GM23338 (cell line): ENCODE results near the gene RAB30.

Experiments used
- CREB1 ChIP-seq: fragments of 250-450 bp; sonication (Bioruptor Pico); IDR thresholded peaks from 2 replicates; pipeline ENCODE4 v1.5.0; 2020; ENCODE audit warnings: low read depth, mild to moderate bottlenecking, moderate library complexity
- EZH2 ChIP-seq: fragments of 200-600 bp; sonication (generic); IDR thresholded peaks from one replicate; pipeline ENCODE4 v1.8.0; 2017; ENCODE audit warnings: antibody characterized with exemption, mild to moderate bottlenecking, low read depth; ENCODE audit not compliant: unreplicated experiment
- EZH2phosphoT487 ChIP-seq: fragments of 200-600 bp; sonication (generic); IDR thresholded peaks from one replicate; pipeline ENCODE4 v1.8.1; 2018; ENCODE audit warnings: antibody characterized with exemption; ENCODE audit not compliant: unreplicated experiment
- JUNB ChIP-seq: IDR thresholded peaks from one replicate; pipeline ENCODE4 v1.6.1; 2016; ENCODE audit warnings: antibody characterized with exemption; ENCODE audit not compliant: unreplicated experiment
- POLR2AphosphoS5 ChIP-seq: IDR thresholded peaks from 2 replicates; pipeline ENCODE4 v1.6.1; 2016; ENCODE audit warnings: antibody characterized with exemption, low read depth
- ZNF114 ChIP-seq: fragments of 250-450 bp; sonication (Bioruptor Pico); IDR thresholded peaks from 2 replicates; pipeline ENCODE4 v1.5.0; 2020; ENCODE audit warnings: mild to moderate bottlenecking, moderate library complexity
- TF ChIP-seq, protein P1 (sequence below), 2 experiments: fragments of 200-600 bp in 1 of 2; sonication (generic) in 1 of 2; conservative IDR thresholded peaks; 2 replicates each; pipeline versions ENCODE4 v1.5.1 to v1.6.1; 2016 to 2017; ENCODE audit warnings: antibody characterized with exemption in 2 of 2, low read depth in 2 of 2, mild to moderate bottlenecking in 2 of 2, moderate library complexity in 1 of 2
- TF ChIP-seq, protein P2 (sequence below): IDR thresholded peaks from one replicate; pipeline ENCODE4 v1.6.1; 2018; ENCODE audit warnings: antibody characterized with exemption; ENCODE audit not compliant: unreplicated experiment
- TF ChIP-seq, protein P3 (sequence below): IDR thresholded peaks from 2 replicates; pipeline ENCODE4 v1.6.1; 2016; ENCODE audit warnings: antibody characterized with exemption
- TF ChIP-seq, protein P4 (sequence below): fragments of 250-450 bp; sonication (Bioruptor Pico); IDR thresholded peaks from 2 replicates; pipeline ENCODE4 v1.5.0; 2020; ENCODE audit warnings: mild to moderate bottlenecking, moderate library complexity

- TF ChIP-seq, protein P1, sequence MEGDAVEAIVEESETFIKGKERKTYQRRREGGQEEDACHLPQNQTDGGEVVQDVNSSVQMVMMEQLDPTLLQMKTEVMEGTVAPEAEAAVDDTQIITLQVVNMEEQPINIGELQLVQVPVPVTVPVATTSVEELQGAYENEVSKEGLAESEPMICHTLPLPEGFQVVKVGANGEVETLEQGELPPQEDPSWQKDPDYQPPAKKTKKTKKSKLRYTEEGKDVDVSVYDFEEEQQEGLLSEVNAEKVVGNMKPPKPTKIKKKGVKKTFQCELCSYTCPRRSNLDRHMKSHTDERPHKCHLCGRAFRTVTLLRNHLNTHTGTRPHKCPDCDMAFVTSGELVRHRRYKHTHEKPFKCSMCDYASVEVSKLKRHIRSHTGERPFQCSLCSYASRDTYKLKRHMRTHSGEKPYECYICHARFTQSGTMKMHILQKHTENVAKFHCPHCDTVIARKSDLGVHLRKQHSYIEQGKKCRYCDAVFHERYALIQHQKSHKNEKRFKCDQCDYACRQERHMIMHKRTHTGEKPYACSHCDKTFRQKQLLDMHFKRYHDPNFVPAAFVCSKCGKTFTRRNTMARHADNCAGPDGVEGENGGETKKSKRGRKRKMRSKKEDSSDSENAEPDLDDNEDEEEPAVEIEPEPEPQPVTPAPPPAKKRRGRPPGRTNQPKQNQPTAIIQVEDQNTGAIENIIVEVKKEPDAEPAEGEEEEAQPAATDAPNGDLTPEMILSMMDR (conservative IDR thresholded peaks at IDR 0.05; ENCODE audit: low read depth in 2 of 2) = no peak
- TF ChIP-seq EZH2 (no peak), POLR2AphosphoS5 (no peak), EZH2phosphoT487 (no peak), CREB1 (CRISPR knock-in tag) (no peak), JUNB (no peak), ZNF114 (CRISPR knock-in tag) (no peak)
- TF ChIP-seq, protein P2, sequence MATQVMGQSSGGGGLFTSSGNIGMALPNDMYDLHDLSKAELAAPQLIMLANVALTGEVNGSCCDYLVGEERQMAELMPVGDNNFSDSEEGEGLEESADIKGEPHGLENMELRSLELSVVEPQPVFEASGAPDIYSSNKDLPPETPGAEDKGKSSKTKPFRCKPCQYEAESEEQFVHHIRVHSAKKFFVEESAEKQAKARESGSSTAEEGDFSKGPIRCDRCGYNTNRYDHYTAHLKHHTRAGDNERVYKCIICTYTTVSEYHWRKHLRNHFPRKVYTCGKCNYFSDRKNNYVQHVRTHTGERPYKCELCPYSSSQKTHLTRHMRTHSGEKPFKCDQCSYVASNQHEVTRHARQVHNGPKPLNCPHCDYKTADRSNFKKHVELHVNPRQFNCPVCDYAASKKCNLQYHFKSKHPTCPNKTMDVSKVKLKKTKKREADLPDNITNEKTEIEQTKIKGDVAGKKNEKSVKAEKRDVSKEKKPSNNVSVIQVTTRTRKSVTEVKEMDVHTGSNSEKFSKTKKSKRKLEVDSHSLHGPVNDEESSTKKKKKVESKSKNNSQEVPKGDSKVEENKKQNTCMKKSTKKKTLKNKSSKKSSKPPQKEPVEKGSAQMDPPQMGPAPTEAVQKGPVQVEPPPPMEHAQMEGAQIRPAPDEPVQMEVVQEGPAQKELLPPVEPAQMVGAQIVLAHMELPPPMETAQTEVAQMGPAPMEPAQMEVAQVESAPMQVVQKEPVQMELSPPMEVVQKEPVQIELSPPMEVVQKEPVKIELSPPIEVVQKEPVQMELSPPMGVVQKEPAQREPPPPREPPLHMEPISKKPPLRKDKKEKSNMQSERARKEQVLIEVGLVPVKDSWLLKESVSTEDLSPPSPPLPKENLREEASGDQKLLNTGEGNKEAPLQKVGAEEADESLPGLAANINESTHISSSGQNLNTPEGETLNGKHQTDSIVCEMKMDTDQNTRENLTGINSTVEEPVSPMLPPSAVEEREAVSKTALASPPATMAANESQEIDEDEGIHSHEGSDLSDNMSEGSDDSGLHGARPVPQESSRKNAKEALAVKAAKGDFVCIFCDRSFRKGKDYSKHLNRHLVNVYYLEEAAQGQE = no peak
- TF ChIP-seq, protein P3, sequence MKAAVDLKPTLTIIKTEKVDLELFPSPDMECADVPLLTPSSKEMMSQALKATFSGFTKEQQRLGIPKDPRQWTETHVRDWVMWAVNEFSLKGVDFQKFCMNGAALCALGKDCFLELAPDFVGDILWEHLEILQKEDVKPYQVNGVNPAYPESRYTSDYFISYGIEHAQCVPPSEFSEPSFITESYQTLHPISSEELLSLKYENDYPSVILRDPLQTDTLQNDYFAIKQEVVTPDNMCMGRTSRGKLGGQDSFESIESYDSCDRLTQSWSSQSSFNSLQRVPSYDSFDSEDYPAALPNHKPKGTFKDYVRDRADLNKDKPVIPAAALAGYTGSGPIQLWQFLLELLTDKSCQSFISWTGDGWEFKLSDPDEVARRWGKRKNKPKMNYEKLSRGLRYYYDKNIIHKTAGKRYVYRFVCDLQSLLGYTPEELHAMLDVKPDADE = no peak
- TF ChIP-seq, protein P4, sequence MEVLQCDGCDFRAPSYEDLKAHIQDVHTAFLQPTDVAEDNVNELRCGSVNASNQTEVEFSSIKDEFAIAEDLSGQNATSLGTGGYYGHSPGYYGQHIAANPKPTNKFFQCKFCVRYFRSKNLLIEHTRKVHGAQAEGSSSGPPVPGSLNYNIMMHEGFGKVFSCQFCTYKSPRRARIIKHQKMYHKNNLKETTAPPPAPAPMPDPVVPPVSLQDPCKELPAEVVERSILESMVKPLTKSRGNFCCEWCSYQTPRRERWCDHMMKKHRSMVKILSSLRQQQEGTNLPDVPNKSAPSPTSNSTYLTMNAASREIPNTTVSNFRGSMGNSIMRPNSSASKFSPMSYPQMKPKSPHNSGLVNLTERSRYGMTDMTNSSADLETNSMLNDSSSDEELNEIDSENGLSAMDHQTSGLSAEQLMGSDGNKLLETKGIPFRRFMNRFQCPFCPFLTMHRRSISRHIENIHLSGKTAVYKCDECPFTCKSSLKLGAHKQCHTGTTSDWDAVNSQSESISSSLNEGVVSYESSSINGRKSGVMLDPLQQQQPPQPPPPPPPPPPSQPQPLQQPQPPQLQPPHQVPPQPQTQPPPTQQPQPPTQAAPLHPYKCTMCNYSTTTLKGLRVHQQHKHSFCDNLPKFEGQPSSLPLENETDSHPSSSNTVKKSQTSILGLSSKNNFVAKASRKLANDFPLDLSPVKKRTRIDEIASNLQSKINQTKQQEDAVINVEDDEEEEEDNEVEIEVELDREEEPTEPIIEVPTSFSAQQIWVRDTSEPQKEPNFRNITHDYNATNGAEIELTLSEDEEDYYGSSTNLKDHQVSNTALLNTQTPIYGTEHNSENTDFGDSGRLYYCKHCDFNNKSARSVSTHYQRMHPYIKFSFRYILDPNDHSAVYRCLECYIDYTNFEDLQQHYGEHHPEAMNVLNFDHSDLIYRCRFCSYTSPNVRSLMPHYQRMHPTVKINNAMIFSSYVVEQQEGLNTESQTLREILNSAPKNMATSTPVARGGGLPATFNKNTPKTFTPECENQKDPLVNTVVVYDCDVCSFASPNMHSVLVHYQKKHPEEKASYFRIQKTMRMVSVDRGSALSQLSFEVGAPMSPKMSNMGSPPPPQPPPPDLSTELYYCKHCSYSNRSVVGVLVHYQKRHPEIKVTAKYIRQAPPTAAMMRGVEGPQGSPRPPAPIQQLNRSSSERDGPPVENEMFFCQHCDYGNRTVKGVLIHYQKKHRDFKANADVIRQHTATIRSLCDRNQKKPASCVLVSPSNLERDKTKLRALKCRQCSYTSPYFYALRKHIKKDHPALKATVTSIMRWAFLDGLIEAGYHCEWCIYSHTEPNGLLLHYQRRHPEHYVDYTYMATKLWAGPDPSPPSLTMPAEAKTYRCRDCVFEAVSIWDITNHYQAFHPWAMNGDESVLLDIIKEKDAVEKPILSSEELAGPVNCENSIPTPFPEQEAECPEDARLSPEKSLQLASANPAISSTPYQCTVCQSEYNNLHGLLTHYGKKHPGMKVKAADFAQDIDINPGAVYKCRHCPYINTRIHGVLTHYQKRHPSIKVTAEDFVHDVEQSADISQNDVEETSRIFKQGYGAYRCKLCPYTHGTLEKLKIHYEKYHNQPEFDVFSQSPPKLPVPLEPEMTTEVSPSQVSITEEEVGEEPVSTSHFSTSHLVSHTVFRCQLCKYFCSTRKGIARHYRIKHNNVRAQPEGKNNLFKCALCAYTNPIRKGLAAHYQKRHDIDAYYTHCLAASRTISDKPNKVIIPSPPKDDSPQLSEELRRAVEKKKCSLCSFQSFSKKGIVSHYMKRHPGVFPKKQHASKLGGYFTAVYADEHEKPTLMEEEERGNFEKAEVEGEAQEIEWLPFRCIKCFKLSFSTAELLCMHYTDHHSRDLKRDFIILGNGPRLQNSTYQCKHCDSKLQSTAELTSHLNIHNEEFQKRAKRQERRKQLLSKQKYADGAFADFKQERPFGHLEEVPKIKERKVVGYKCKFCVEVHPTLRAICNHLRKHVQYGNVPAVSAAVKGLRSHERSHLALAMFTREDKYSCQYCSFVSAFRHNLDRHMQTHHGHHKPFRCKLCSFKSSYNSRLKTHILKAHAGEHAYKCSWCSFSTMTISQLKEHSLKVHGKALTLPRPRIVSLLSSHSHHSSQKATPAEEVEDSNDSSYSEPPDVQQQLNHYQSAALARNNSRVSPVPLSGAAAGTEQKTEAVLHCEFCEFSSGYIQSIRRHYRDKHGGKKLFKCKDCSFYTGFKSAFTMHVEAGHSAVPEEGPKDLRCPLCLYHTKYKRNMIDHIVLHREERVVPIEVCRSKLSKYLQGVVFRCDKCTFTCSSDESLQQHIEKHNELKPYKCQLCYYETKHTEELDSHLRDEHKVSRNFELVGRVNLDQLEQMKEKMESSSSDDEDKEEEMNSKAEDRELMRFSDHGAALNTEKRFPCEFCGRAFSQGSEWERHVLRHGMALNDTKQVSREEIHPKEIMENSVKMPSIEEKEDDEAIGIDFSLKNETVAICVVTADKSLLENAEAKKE = no peak
Measured at GRCh38 chr11:83002053-83002452, 69.6 kb downstream of the RAB30 start.
